ENCODE results near the gene ROMO1.

ROMO1 gene

DNA sequence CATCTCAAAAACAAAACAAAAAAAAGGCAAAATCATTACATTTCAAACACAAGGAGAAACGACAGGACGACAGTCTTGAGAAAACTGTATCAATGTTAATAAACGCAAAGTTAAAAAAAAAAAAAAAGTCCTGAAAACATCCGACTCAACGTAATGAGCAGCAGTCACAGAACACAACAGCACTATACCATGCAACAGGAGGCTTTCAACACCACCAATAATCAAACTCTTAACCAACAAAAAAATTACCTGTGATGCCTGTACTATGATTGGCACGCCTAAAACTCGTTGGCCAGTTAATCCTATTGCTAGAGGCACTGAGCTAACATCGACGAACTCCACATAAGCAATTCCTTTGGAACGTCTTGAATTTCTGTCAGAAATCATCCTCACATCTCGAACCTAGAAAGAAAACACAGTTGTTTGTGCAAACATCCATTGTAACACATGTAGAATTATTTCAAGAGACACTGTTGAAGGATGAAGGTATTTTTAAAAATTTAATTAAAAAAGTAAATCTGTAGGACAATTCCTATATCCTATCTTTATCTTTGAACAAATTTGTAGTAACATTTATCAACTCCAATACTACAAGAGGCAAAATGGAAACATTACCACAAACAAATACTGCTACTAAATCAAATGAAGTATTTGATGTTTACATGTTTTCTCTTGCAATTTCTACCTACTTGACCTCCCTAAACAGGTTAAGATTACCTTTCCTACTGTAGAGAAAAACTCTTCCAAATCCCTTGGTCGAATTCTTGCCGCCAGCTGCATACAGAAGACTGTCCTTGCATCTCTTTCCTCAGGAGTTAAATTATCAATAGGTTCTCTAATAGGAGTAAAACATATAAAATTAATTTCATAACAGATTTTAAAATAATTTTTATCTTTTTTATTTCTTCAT is 25.4 kb downstream of the ROMO1 start:
- DNase-seq (ENCODE audit: low read depth), result no peak
- TF ChIP-seq, protein P1, sequence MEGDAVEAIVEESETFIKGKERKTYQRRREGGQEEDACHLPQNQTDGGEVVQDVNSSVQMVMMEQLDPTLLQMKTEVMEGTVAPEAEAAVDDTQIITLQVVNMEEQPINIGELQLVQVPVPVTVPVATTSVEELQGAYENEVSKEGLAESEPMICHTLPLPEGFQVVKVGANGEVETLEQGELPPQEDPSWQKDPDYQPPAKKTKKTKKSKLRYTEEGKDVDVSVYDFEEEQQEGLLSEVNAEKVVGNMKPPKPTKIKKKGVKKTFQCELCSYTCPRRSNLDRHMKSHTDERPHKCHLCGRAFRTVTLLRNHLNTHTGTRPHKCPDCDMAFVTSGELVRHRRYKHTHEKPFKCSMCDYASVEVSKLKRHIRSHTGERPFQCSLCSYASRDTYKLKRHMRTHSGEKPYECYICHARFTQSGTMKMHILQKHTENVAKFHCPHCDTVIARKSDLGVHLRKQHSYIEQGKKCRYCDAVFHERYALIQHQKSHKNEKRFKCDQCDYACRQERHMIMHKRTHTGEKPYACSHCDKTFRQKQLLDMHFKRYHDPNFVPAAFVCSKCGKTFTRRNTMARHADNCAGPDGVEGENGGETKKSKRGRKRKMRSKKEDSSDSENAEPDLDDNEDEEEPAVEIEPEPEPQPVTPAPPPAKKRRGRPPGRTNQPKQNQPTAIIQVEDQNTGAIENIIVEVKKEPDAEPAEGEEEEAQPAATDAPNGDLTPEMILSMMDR (IDR thresholded peaks at IDR 0.05; ENCODE audit: insufficient read depth, low read depth, low read length, missing control alignments), result no peak
- H3K4me3 ChIP-seq (ENCODE audit: low read length), result no peak overlapping the region

DNA sequence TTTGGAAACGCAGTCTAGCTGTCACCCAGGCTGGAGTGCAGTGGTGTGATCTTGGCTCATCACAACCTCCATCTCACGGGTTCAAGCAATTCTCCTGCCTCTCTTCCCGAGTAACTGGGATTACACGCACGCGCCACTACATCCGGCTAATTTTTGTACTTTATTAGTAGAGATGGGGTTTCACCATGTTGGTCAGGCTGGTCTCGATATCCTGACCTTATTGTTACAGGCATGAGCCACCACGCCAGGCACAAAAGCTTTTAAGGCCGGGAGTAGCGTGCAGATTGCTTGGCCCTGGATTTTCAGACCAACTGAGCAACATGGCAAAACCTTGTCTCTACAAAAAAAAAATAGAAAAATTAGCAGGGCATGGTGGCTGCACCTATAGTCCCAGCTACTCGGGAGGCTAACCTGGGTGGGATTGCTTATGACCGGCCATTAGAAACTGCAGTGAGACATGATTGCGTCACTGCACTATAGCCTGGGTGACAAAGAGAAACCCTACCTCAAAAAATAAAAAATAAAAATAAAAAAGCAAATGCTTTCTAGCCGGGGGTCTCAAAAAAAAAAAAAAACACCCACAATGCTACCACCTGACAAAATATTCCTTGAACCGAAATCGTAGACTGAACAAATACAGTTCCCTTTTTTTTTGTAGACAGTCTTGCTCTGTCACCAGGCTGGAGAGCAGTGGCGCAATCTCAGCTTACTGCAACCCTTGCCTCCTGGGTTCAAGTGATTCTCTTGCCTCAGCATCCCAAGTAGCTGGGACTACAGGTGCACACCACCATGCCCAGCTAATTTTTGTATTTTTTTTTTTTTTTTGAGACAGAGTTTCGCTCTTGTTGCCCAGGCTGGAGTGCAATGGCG is 27.9 kb downstream of the ROMO1 start:
- DNase-seq (ENCODE audit: low read depth), result no peak
- TF ChIP-seq, protein P1 (IDR thresholded peaks at IDR 0.05; ENCODE audit: insufficient read depth, low read depth, low read length, missing control alignments), result no peak
- H3K4me3 ChIP-seq (ENCODE audit: low read length), result no peak overlapping the region

DNA sequence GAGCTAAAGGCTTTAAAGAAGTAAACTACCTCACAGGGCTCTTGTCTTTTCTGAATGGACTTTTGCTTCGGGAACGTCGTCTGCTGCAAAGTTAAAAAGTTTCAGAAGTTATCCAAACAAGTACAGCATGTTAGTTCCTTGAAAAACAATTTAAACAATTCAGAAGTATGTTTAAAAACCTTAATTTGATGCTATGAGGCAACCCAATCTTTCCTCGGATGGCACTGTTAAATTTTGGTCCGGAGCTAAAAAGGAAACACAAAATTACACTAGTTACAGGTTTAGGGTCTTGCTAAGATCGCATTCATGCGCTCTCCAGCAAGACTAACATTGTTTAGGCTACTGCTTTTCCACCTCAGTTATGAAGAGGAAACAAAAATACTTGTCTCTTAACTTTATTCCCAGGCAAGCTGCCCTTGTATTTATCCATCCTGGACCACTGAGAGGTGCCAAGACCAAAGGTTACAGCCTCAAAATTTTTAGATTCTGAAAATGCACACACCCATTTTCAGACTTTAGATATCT is 30.1 kb downstream of the ROMO1 start:
- TF ChIP-seq, protein P1 (IDR thresholded peaks at IDR 0.05; ENCODE audit: insufficient read depth, low read depth, low read length, missing control alignments), result no peak
- no peak for DNase-seq (ENCODE audit: low read depth)
- no peak overlapping the region for H3K4me3 ChIP-seq (ENCODE audit: low read length)

DNA sequence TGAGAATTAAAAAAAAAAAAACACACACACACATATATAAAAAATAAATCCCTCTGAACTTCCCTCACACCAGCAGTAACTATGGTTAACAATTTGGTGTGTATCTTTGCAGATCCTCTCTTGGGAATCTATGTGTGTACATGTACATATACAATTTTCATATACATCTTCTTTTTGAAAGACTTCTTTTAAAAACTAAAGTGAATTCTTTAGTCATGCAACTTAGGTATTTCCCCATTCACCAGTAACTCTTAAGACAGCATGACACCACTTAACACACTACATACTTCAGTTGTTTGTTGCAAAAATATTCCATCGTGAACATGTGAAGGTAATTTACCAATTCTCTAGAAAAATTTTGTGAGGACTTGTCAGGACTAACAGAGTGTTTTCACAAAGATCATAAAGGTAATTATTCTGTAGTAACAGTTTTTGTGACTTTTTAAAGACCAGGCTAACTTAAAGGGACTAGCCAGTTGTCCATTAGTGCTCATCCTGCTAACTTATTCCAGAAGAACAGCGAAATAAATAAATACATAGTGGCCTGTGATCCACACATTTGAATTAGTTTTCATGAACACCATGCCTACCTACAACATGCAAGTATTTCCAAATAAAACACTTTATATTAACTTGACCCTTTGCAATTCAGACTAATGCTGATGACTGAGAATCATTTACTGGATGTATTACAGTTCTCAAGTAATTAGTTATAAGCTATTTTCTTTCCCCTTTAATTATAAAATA is 30.8 kb downstream of the ROMO1 start:
- TF ChIP-seq, protein P1 (IDR thresholded peaks at IDR 0.05; ENCODE audit: insufficient read depth, low read depth, low read length, missing control alignments), result no peak
- no peak overlapping the region for H3K4me3 ChIP-seq (ENCODE audit: low read length)
- DNase-seq (ENCODE audit: low read depth), result no peak

DNA sequence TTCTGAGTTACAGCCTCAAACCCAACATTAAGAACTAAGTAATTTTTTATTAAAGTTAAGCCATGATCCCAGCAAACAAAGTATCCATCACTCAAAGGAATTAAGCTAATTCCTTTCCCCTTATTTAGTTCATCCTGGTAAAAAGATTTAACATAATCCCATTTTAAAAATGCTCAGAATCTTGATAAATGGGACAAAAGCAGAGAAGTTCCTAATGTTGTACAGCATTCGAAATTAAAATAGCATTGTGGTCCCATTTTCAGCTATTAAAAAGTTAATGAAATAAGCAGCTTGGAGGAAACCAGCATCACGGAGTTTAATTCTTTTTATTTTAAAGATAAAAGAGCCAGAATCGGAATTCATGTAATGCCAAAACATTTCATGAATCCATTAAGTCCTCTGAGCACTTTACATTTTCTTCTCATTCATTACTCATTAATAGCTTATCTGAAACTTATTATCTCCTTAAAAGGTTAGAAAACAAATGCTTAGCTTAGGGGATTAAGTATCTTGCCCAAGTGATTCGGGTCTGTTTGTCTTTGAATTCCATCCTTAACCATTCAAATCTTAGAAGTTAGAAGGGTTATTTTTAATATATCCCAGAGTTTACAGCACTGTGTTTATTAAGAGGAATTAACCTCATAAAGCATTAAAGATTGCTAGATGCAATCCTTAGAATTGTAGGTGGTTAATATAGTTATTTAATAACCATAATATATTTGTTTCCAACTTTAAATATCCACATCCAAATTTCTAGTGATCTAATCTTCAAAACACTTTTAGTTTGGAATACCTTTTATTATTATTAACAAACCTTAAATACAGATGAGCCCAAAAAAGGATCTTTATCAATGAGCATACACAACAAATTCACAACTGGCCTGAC is 31.6 kb downstream of the ROMO1 start:
- TF ChIP-seq, protein P1 (IDR thresholded peaks at IDR 0.05; ENCODE audit: insufficient read depth, low read depth, low read length, missing control alignments), result no peak
- H3K4me3 ChIP-seq (ENCODE audit: low read length), result no peak overlapping the region
- no peak for DNase-seq (ENCODE audit: low read depth)

DNA sequence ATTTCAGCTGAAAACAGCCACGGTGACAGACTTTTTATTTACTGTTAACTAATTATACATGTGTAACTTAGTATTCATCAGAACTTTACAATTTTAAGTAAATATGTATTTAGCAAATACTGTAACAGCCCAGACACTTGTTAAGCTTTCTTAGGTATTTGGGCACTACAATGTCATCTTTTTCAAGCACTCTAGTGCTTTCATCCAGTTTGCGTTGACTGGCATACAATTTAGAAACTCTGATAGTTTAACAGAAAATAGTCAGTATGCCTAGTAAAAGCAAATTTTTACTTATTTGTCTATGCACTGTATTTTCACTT is 32.2 kb downstream of the ROMO1 start:
- no peak overlapping the region for H3K4me3 ChIP-seq (ENCODE audit: low read length)
- no peak for DNase-seq (ENCODE audit: low read depth)

More for the DNA sequence above, 32.2 kb downstream of the ROMO1 start:
- TF ChIP-seq, protein P1 (IDR thresholded peaks at IDR 0.05; ENCODE audit: insufficient read depth, low read depth, low read length, missing control alignments), result no peak
